Breast epithelium (tissue), 4 donors: ENCODE data around the gene GRP. TPM values are rescaled to one million over a fixed set of nuclear protein-coding genes. Genes with fewer than 3 reads are reported as not detected.

Experiments used
- DNase-seq, 2 donors: peaks; one replicate each; pipeline ENCODE4 v3.0.0-alpha.2; 2019; ENCODE audit warnings: low spot score in 2 of 2
- H3K27ac ChIP-seq, 2 donors: fragments of 200-600 bp; sonication (generic) in 1 of 2; one replicate each; pipeline ENCODE4 v1.5.1; 2016 to 2019; ENCODE audit warnings: mild to moderate bottlenecking in 1 of 2
- H3K27me3 ChIP-seq, 2 donors: fragments of 200-600 bp; sonication (generic) in 1 of 2; one replicate each; pipeline versions ENCODE4 v1.5.1 to v1.6.0; 2017 to 2019; ENCODE audit warnings: control low read depth in 1 of 2, mild to moderate bottlenecking in 1 of 2
- H3K36me3 ChIP-seq: fragments of 200-600 bp; one replicate; pipeline ENCODE4 v1.5.1; 2019
- H3K4me1 ChIP-seq, 2 donors: fragments of 200-600 bp; sonication (generic); one replicate each; pipeline ENCODE4 v1.5.1; 2016 to 2019; ENCODE audit warnings: control low read depth in 1 of 2
- H3K4me3 ChIP-seq, 3 donors: fragments of 200-600 bp; sonication (generic); 1 replicate in 2 of 3; 2 replicates in 1 of 3; pipeline ENCODE4 v1.5.1; 2016 to 2019; ENCODE audit warnings: mild to moderate bottlenecking in 3 of 3, moderate library complexity in 2 of 3
- H3K9me3 ChIP-seq, 2 donors: fragments of 200-600 bp; sonication (generic) in 1 of 2; one replicate each; pipeline ENCODE4 v1.5.1; 2016 to 2019; ENCODE audit warnings: control low read depth in 1 of 2
- POLR2A ChIP-seq: fragments of 450-650 bp; IDR thresholded peaks from one replicate; pipeline ENCODE4 v1.6.1; 2016; ENCODE audit warnings: antibody characterized with exemption, mild to moderate bottlenecking, moderate library complexity
- POLR2AphosphoS5 ChIP-seq, 3 donors: sonication (generic); formaldehyde crosslinking; IDR thresholded peaks; one replicate each; pipeline ENCODE4 v1.6.1; 2017; ENCODE audit warnings: antibody characterized with exemption in 3 of 3
- intact Hi-C: fragments of 100-400 bp; cut with DNase I; formaldehyde crosslinking; loops from one replicate; pipeline ENCODE4 v1.15.1; 2023; ENCODE audit warnings: low total_unique reads
- total RNA-seq, 3 donors: library from RNA; depleted of rRNA; stranded (reverse); fragments of >200 nt; gene quantifications; one replicate each; pipeline ENCODE4 v1.1.0, GENCODE V29; 2016
- TF ChIP-seq, protein P1 (sequence below), 3 donors: fragments of 450-650 bp; IDR thresholded peaks; one replicate each; pipeline ENCODE4 v1.5.1; 2016 to 2017; ENCODE audit warnings: antibody characterized with exemption in 3 of 3, mild to moderate bottlenecking in 3 of 3, moderate library complexity in 3 of 3

The GRP gene
- total RNA-seq, 3 donors from 2014 or later, result 1.6 to 4.7 TPM; not detected in 1

DNA sequence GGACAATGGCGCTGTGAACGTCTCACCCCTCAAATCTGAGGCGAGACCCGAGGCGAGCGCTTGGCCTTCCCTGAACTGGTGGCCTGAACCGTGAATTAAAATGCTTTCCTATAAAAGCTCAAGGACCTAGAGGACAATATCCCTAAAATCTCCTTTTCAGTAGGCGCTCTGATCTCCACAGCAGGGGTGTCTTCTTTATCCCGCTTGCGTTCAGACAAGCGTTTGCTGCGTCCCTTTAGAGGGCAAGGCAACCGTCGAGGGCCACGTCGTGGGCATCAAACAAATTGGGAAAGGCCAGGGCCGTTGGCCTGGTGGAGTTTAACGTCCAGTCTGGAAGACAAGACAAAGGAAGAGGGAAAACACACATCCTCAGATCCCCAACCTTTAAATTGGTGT, 54.6 kb downstream of the GRP start:
- no peaks in the 10 kb centered on the region for H3K36me3 ChIP-seq
- H3K27ac ChIP-seq, result no peak overlapping the region
- no peaks in the 10 kb centered on the region for H3K4me1 ChIP-seq
- peaks cover 11 to 83% of the 10 kb centered on the region in 2 donors for H3K27me3 ChIP-seq
- H3K9me3 ChIP-seq, result no peaks in the 10 kb centered on the region
- no peak for DNase-seq
- no peak overlapping the region for H3K4me3 ChIP-seq
- TF ChIP-seq, protein P1, sequence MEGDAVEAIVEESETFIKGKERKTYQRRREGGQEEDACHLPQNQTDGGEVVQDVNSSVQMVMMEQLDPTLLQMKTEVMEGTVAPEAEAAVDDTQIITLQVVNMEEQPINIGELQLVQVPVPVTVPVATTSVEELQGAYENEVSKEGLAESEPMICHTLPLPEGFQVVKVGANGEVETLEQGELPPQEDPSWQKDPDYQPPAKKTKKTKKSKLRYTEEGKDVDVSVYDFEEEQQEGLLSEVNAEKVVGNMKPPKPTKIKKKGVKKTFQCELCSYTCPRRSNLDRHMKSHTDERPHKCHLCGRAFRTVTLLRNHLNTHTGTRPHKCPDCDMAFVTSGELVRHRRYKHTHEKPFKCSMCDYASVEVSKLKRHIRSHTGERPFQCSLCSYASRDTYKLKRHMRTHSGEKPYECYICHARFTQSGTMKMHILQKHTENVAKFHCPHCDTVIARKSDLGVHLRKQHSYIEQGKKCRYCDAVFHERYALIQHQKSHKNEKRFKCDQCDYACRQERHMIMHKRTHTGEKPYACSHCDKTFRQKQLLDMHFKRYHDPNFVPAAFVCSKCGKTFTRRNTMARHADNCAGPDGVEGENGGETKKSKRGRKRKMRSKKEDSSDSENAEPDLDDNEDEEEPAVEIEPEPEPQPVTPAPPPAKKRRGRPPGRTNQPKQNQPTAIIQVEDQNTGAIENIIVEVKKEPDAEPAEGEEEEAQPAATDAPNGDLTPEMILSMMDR (IDR thresholded peaks at IDR 0.05), result no peak
- no peak for TF ChIP-seq POLR2A
- TF ChIP-seq POLR2AphosphoS5 (IDR thresholded peaks at IDR 0.05), result no peak
- intact Hi-C loops, result loop anchor here (5.0 kb wide), 1 partner anchor 413 kb away; no protein-coding TSS in a partner anchor

DNA sequence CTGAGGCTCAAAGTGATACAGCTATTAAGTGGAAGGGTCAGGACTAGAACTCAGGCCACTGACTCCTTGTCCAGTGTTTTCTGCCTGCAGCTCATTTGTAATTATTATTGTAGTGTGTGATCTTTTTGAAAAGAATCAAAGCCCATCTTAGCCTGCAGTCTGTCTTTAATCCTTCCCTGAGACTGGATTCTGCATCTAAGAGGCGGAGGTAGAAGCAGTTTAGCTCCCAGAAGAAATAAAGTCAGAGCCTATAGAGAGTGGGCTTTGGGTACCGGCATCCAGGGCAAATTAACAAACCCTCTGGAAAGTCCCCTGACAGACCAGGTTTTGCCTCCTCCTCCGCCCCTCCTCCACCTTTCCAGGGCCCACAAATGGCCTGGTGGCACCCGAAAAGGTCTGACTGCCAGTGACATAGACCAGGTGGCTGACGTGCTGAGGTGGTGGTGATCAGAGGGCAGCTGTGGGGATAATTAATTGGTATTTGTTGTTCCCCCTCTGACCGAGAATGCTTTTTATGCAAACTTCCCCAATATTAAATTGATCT, 55.5 kb downstream of the GRP start:
- H3K4me1 ChIP-seq, result no peaks in the 10 kb centered on the region
- no peak overlapping the region for H3K4me3 ChIP-seq
- no peaks in the 10 kb centered on the region for H3K36me3 ChIP-seq
- peaks cover 11 to 80% of the 10 kb centered on the region in 2 donors for H3K27me3 ChIP-seq
- intact Hi-C loops, result no loop called here
- no peak for DNase-seq
- H3K27ac ChIP-seq, result no peak overlapping the region
- H3K9me3 ChIP-seq, result no peaks in the 10 kb centered on the region
- TF ChIP-seq, protein P1 (IDR thresholded peaks at IDR 0.05), result no peak
- no peak for TF ChIP-seq POLR2AphosphoS5 (IDR thresholded peaks at IDR 0.05)
- no peak for TF ChIP-seq POLR2A

DNA sequence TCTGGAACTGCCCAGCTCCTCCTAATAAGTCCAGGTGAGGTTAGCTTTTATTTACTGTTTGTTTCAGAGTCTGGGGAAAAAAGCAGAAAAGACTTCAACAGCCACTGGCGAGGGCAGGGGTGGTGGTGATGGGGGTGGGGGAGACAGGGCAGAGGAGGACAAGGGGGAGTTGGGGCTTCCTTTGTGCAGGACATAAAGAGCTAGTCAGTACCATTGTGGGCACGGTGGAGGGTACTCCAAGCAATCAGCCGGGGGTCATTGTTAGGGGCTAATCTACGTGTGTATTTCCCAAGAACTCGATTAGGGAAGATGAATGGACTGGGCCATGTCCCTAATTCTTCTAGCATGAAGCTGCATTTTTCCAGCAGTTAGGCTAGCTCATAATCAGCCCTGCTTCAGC, 56.1 kb downstream of the GRP start:
- TF ChIP-seq, protein P1 (IDR thresholded peaks at IDR 0.05), result no peak
- TF ChIP-seq POLR2A (no peak), POLR2AphosphoS5 (IDR thresholded peaks at IDR 0.05) (no peak)
- Histone ChIP-seq H3K36me3 (no peaks in the 10 kb centered on the region), H3K4me1 (no peaks in the 10 kb centered on the region), H3K9me3 (no peaks in the 10 kb centered on the region), H3K4me3 (no peak overlapping the region), H3K27ac (no peak overlapping the region), H3K27me3 (peaks cover 11 to 76% of the 10 kb centered on the region in 2 donors)
- no peak for DNase-seq
- intact Hi-C loops, result no loop called here

DNA sequence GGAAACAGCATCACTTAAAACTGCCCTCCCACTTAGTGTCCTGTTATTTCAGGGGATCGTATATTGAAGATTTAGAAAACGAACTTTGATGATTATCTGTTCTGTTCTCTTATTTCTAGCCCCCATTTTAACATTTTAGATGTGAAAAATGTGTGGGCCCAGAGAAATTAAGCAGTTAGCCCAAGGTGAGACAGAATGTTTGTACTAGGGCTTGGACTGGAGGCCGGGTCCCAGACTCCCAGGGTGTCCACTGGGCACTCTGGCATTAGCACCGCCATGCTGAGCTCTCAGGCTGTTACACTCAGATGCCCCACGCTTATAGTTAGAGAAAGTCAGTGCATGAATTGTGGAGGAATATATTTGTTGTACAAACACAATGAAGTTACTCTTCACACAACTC, 58.8 kb downstream of the GRP start:
- Histone ChIP-seq H3K27me3 (peaks cover 0 to 61% of the 10 kb centered on the region in 2 donors), H3K36me3 (no peaks in the 10 kb centered on the region), H3K9me3 (no peaks in the 10 kb centered on the region), H3K27ac (no peak overlapping the region), H3K4me1 (no peaks in the 10 kb centered on the region), H3K4me3 (no peak overlapping the region)
- no peak for DNase-seq
- TF ChIP-seq, protein P1 (IDR thresholded peaks at IDR 0.05), result no peak
- TF ChIP-seq POLR2A (no peak), POLR2AphosphoS5 (IDR thresholded peaks at IDR 0.05) (no peak)
- intact Hi-C loops, result no loop called here

DNA sequence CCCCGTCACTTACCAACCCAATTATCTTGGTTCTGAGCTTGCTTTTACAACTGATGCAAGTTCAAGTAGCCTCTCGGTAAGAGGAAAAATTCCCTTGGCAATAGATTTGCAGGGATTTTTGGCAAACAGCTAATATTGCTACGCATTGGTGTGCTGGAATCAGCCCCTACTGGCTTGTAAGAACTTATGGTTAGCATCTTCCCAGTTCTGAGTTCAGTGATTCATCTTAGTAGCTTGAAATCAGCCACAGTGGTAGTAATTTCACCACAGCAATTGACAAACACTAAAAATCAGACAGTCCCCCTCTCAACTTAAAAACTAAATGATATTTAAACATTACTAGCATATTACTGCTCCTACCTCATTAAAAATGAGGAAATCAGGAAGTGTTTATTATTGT, 59.2 kb downstream of the GRP start:
- Histone ChIP-seq H3K9me3 (no peaks in the 10 kb centered on the region), H3K36me3 (no peaks in the 10 kb centered on the region), H3K27me3 (peaks cover 0 to 57% of the 10 kb centered on the region in 2 donors), H3K27ac (no peak overlapping the region), H3K4me3 (no peak overlapping the region), H3K4me1 (no peaks in the 10 kb centered on the region)
- TF ChIP-seq POLR2A, result no peak
- TF ChIP-seq POLR2AphosphoS5 (IDR thresholded peaks at IDR 0.05), result no peak
- TF ChIP-seq, protein P1 (IDR thresholded peaks at IDR 0.05), result no peak
- intact Hi-C loops, result no loop called here
- no peak for DNase-seq
